GM23248 (cell line): ENCODE results near the gene PAXIP1.

Experiments
- EZH2 ChIP-seq: fragments of 200-600 bp; sonication (generic); IDR thresholded peaks from 2 replicates; pipeline ENCODE4 v1.6.1; 2018; ENCODE audit warnings: antibody characterized with exemption, mild to moderate bottlenecking; ENCODE audit not compliant: insufficient read depth, poor library complexity, severe bottlenecking
- EZH2phosphoT487 ChIP-seq: fragments of 200-600 bp; sonication (generic); IDR thresholded peaks from 2 replicates; pipeline ENCODE4 v1.6.1; 2018; ENCODE audit warnings: antibody characterized with exemption, moderate library complexity, mild to moderate bottlenecking, low read depth; ENCODE audit not compliant: insufficient read depth

DNA sequence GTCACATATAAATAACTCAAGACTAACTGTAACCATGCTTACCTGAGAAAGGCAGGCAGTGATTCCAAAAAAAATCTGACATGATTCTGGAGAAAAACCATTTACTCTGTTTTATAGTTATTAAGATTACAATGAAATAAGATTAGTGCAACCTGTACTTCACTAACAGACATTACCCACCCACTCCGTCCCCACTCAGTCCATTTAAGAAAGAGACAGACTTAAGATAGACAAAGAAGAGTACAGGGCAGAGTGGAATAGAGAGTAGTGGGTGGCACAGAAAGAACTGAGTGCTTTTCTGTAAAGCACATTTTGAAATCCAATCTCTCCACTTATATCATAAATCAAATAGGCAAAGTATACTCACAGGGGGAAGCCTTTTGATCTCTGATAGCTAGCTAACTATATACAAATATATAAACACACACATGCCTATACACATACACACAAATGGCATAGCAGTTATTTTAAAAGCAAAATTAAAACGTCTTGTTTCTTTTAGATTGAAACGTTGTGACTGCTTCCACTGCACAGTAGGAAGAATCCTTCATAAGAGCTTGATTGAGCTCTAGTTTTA is 11.9 kb downstream of the PAXIP1 start:
- TF ChIP-seq EZH2 (no peak), EZH2phosphoT487 (no peak)
